GM12878 (cell line): ENCODE measurements around the gene PTPRN2.

Source experiments
- BRCA1 ChIP-seq: IDR thresholded peaks from 2 replicates; pipeline ENCODE4 v1.6.1; 2011; ENCODE audit warnings: low read depth, low read length, improper control_type of control experiment
- CBX5 ChIP-seq: sonication (generic); IDR thresholded peaks from 2 replicates; pipeline ENCODE4 v1.6.1; 2016; ENCODE audit warnings: low read depth, moderate library complexity, mild to moderate bottlenecking, inconsistent platforms
- E2F8 ChIP-seq: fragments of 450-650 bp; IDR thresholded peaks from 2 replicates; pipeline ENCODE4 v1.6.1; 2018; ENCODE audit warnings: mild to moderate bottlenecking, low read depth, moderate library complexity; ENCODE audit not compliant: partially characterized antibody
- POLR2A ChIP-seq: IDR thresholded peaks from 2 replicates; pipeline ENCODE4 v1.6.1; 2011; ENCODE audit warnings: low read depth, mild to moderate bottlenecking, low read length
- POLR2AphosphoS5 ChIP-seq: IDR thresholded peaks from 2 replicates; pipeline ENCODE4 v1.6.1; 2011; ENCODE audit warnings: mild to moderate bottlenecking, low read length, inconsistent platforms

GRCh38 chr7:158289761-158290523 is 297.7 kb downstream of the PTPRN2 start:
- TF ChIP-seq POLR2AphosphoS5 = no peak
- no peak for TF ChIP-seq CBX5
- TF ChIP-seq BRCA1 = no peak
- TF ChIP-seq E2F8 = no peak
- no peak for TF ChIP-seq POLR2A
